IPS-11a (cell line): ENCODE data around the gene NTM.

Experiments used
- H3K4me3 ChIP-seq: one replicate; pipeline ENCODE4 v1.5.1; 2013; ENCODE audit warnings: low read depth, low read length, control low read depth

NTM gene

GRCh38 chr11:131540676-131541075 lies 170.3 kb downstream of the NTM start:
- H3K4me3 ChIP-seq, result no peak overlapping the region

- no peak overlapping the region for H3K4me3 ChIP-seq
Observed at GRCh38 chr11:131543389-131544025, 173.1 kb downstream of the NTM start.

GRCh38 chr11:131544591-131544990 lies 174.2 kb downstream of the NTM start:
- H3K4me3 ChIP-seq, result no peak overlapping the region

GRCh38 chr11:131546218-131546895 lies 175.9 kb downstream of the NTM start:
- no peak overlapping the region for H3K4me3 ChIP-seq

- no peak overlapping the region for H3K4me3 ChIP-seq
Observed at GRCh38 chr11:131549099-131549498, 178.7 kb downstream of the NTM start.

- no peak overlapping the region for H3K4me3 ChIP-seq
Observed at GRCh38 chr11:131549770-131550169, 179.4 kb downstream of the NTM start.

GRCh38 chr11:131560287-131560686 lies 189.9 kb downstream of the NTM start:
- H3K4me3 ChIP-seq, result no peak overlapping the region

GRCh38 chr11:131561501-131561900 lies 191.1 kb downstream of the NTM start:
- no peak overlapping the region for H3K4me3 ChIP-seq

- no peak overlapping the region for H3K4me3 ChIP-seq
Observed at GRCh38 chr11:131561972-131562371, 191.6 kb downstream of the NTM start.

- no peak overlapping the region for H3K4me3 ChIP-seq
Observed at GRCh38 chr11:131568318-131568717, 197.9 kb downstream of the NTM start.

GRCh38 chr11:131571571-131571970 lies 201.2 kb downstream of the NTM start:
- H3K4me3 ChIP-seq, result no peak overlapping the region

- no peak overlapping the region for H3K4me3 ChIP-seq
Observed at GRCh38 chr11:131572423-131572822, 202.0 kb downstream of the NTM start.

- no peak overlapping the region for H3K4me3 ChIP-seq
Observed at GRCh38 chr11:131579932-131580387, 209.5 kb downstream of the NTM start.

GRCh38 chr11:131580476-131580875 lies 210.1 kb downstream of the NTM start:
- H3K4me3 ChIP-seq, result no peak overlapping the region

- H3K4me3 ChIP-seq, result no peak overlapping the region
Observed at GRCh38 chr11:131581046-131581445, 210.6 kb downstream of the NTM start.

- no peak overlapping the region for H3K4me3 ChIP-seq
Observed at GRCh38 chr11:131582021-131582525, 211.7 kb downstream of the NTM start.

GRCh38 chr11:131583421-131583820 lies 213.0 kb downstream of the NTM start:
- no peak overlapping the region for H3K4me3 ChIP-seq

GRCh38 chr11:131583938-131584337 lies 213.5 kb downstream of the NTM start:
- no peak overlapping the region for H3K4me3 ChIP-seq

- no peak overlapping the region for H3K4me3 ChIP-seq
Observed at GRCh38 chr11:131584785-131585592, 214.6 kb downstream of the NTM start.

- H3K4me3 ChIP-seq, result no peak overlapping the region
Observed at GRCh38 chr11:131588057-131588456, 217.6 kb downstream of the NTM start.

GRCh38 chr11:131591051-131591461 lies 220.6 kb downstream of the NTM start:
- H3K4me3 ChIP-seq, result no peak overlapping the region

- H3K4me3 ChIP-seq, result no peak overlapping the region
Observed at GRCh38 chr11:131592152-131592551, 221.7 kb downstream of the NTM start.
